Skeletal muscle satellite cell (primary cell): ENCODE data around the gene CX3CR1.

ENCODE experiments used
- H3K27me3 ChIP-seq: 2 replicates; pipeline ENCODE4 v1.7.0; 2013; ENCODE audit warnings: low read length; ENCODE audit not compliant: control insufficient read depth, insufficient read depth
- H3K36me3 ChIP-seq: 2 replicates; pipeline ENCODE4 v1.7.0; 2013; ENCODE audit warnings: mild to moderate bottlenecking, control low read depth, low read length; ENCODE audit not compliant: insufficient read depth
- H3K4me1 ChIP-seq: 2 replicates; pipeline ENCODE4 v1.7.0; 2013; ENCODE audit warnings: low read length; ENCODE audit not compliant: control insufficient read depth, insufficient read depth
- H3K4me2 ChIP-seq: 2 replicates; pipeline ENCODE4 v1.7.0; 2013; ENCODE audit warnings: mild to moderate bottlenecking, low read length
- H3K4me3 ChIP-seq: 2 replicates; pipeline ENCODE4 v1.7.0; 2013; ENCODE audit warnings: low read length
- H3K9ac ChIP-seq: 2 replicates; pipeline ENCODE4 v1.7.0; 2013; ENCODE audit warnings: mild to moderate bottlenecking, low read depth, low read length, moderate library complexity
- H3K9me3 ChIP-seq: replicated peaks from 2 replicates; pipeline ENCODE4 v1.7.0; 2013; ENCODE audit warnings: mild to moderate bottlenecking, control low read depth, low read length

Gene CX3CR1

GRCh38 chr3:39276746-39277145 lies 3.1 kb downstream of the CX3CR1 start:
- no peak overlapping the region for H3K4me2 ChIP-seq
- no peaks in the 10 kb centered on the region for H3K36me3 ChIP-seq
- no peak overlapping the region for H3K9ac ChIP-seq
- H3K4me3 ChIP-seq = no peak overlapping the region
- no peaks in the 10 kb centered on the region for H3K4me1 ChIP-seq
- H3K27me3 ChIP-seq = peaks cover 53% of the 10 kb centered on the region
- H3K9me3 ChIP-seq = no peaks in the 10 kb centered on the region

- H3K9me3 ChIP-seq = no peaks in the 10 kb centered on the region
- no peaks in the 10 kb centered on the region for H3K36me3 ChIP-seq
- no peaks in the 10 kb centered on the region for H3K4me1 ChIP-seq
- H3K27me3 ChIP-seq = peaks cover 59% of the 10 kb centered on the region
- no peak overlapping the region for H3K4me3 ChIP-seq
- H3K9ac ChIP-seq = no peak overlapping the region
- no peak overlapping the region for H3K4me2 ChIP-seq
These were observed 3.8 kb downstream of the CX3CR1 start for GRCh38 chr3:39275963-39276593.

GRCh38 chr3:39275052-39275451 lies 4.8 kb downstream of the CX3CR1 start:
- Histone ChIP-seq H3K9me3 (no peaks in the 10 kb centered on the region), H3K9ac (no peak overlapping the region), H3K4me1 (no peaks in the 10 kb centered on the region), H3K4me3 (no peak overlapping the region), H3K4me2 (no peak overlapping the region), H3K36me3 (no peaks in the 10 kb centered on the region), H3K27me3 (peaks cover 63% of the 10 kb centered on the region)

GRCh38 chr3:39273119-39273518 lies 6.7 kb downstream of the CX3CR1 start:
- H3K9me3 ChIP-seq = no peaks in the 10 kb centered on the region
- no peaks in the 10 kb centered on the region for H3K36me3 ChIP-seq
- peaks cover 74% of the 10 kb centered on the region for H3K27me3 ChIP-seq
- no peaks in the 10 kb centered on the region for H3K4me1 ChIP-seq
- no peak overlapping the region for H3K4me3 ChIP-seq
- no peak overlapping the region for H3K4me2 ChIP-seq
- H3K9ac ChIP-seq = no peak overlapping the region

- no peaks in the 10 kb centered on the region for H3K4me1 ChIP-seq
- no peak overlapping the region for H3K9ac ChIP-seq
- H3K9me3 ChIP-seq = no peaks in the 10 kb centered on the region
- H3K4me3 ChIP-seq = no peak overlapping the region
- peaks cover 75% of the 10 kb centered on the region for H3K27me3 ChIP-seq
- H3K36me3 ChIP-seq = no peaks in the 10 kb centered on the region
- H3K4me2 ChIP-seq = no peak overlapping the region
These were observed 7.6 kb downstream of the CX3CR1 start for GRCh38 chr3:39272191-39272590.

GRCh38 chr3:39271363-39271914 lies 8.4 kb downstream of the CX3CR1 start:
- H3K4me2 ChIP-seq = no peak overlapping the region
- no peak overlapping the region for H3K9ac ChIP-seq
- peaks cover 68% of the 10 kb centered on the region for H3K27me3 ChIP-seq
- no peaks in the 10 kb centered on the region for H3K9me3 ChIP-seq
- H3K36me3 ChIP-seq = no peaks in the 10 kb centered on the region
- no peak overlapping the region for H3K4me3 ChIP-seq
- no peaks in the 10 kb centered on the region for H3K4me1 ChIP-seq

- H3K36me3 ChIP-seq = no peaks in the 10 kb centered on the region
- H3K9me3 ChIP-seq = no peaks in the 10 kb centered on the region
- no peaks in the 10 kb centered on the region for H3K4me1 ChIP-seq
- no peak overlapping the region for H3K9ac ChIP-seq
- peaks cover 69% of the 10 kb centered on the region for H3K27me3 ChIP-seq
- no peak overlapping the region for H3K4me3 ChIP-seq
- no peak overlapping the region for H3K4me2 ChIP-seq
These were observed 10.3 kb downstream of the CX3CR1 start for GRCh38 chr3:39269528-39269927.

- Histone ChIP-seq H3K4me2 (no peak overlapping the region), H3K9ac (no peak overlapping the region), H3K27me3 (peaks cover 71% of the 10 kb centered on the region), H3K9me3 (no peaks in the 10 kb centered on the region), H3K4me1 (no peaks in the 10 kb centered on the region), H3K4me3 (no peak overlapping the region), H3K36me3 (no peaks in the 10 kb centered on the region)
These were observed 11.3 kb downstream of the CX3CR1 start for GRCh38 chr3:39268549-39268900.

- Histone ChIP-seq H3K4me3 (no peak overlapping the region), H3K4me1 (no peaks in the 10 kb centered on the region), H3K36me3 (no peaks in the 10 kb centered on the region)
These were observed 11.9 kb downstream of the CX3CR1 start for GRCh38 chr3:39267631-39268548.

GRCh38 chr3:39264053-39264452 lies 15.8 kb downstream of the CX3CR1 start:
- no peaks in the 10 kb centered on the region for H3K36me3 ChIP-seq
- peaks cover 61% of the 10 kb centered on the region for H3K27me3 ChIP-seq
- peaks cover 11% of the 10 kb centered on the region for H3K4me1 ChIP-seq
- H3K9ac ChIP-seq = no peak overlapping the region
- no peaks in the 10 kb centered on the region for H3K9me3 ChIP-seq
- no peak overlapping the region for H3K4me3 ChIP-seq
- H3K4me2 ChIP-seq = no peak overlapping the region

More at GRCh38 chr3:39267631-39268548, 11.9 kb downstream of the CX3CR1 start:
- Histone ChIP-seq H3K4me2 (no peak overlapping the region), H3K9ac (no peak overlapping the region), H3K27me3 (peaks cover 72% of the 10 kb centered on the region), H3K9me3 (no peaks in the 10 kb centered on the region)

GRCh38 chr3:39263576-39263975 lies 16.3 kb downstream of the CX3CR1 start:
- Histone ChIP-seq H3K4me3 (no peak overlapping the region), H3K4me2 (no peak overlapping the region), H3K4me1 (peaks cover 11% of the 10 kb centered on the region), H3K36me3 (no peaks in the 10 kb centered on the region), H3K9ac (no peak overlapping the region), H3K27me3 (peaks cover 60% of the 10 kb centered on the region), H3K9me3 (no peaks in the 10 kb centered on the region)
